ENCODE data around the gene KNCN.

Gene KNCN

DNA sequence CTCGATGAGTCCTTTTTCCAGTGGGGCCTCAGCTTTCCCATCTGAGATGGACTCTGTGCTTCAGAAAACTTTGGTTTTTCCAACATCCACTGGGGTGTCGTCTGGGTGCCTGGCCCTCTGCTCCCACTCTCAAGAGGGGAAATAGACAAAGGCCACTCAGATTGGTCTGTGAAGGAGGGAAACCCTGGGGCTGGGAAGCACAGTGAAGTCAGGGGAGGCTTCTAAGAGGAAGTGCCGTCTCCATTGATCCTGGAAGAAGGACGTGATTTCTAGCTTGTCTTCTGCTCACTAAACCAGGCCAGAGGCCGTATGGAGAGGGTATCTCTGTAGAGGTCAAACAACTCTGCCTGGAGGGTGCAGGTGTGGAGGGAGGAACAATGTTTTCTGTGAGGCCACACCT, 5.2 kb downstream of the KNCN start:
- H3K4me3 ChIP-seq (replicated peaks; ENCODE audit: low read depth, low read length): no peak overlapping the region
- TF ChIP-seq, protein P1, sequence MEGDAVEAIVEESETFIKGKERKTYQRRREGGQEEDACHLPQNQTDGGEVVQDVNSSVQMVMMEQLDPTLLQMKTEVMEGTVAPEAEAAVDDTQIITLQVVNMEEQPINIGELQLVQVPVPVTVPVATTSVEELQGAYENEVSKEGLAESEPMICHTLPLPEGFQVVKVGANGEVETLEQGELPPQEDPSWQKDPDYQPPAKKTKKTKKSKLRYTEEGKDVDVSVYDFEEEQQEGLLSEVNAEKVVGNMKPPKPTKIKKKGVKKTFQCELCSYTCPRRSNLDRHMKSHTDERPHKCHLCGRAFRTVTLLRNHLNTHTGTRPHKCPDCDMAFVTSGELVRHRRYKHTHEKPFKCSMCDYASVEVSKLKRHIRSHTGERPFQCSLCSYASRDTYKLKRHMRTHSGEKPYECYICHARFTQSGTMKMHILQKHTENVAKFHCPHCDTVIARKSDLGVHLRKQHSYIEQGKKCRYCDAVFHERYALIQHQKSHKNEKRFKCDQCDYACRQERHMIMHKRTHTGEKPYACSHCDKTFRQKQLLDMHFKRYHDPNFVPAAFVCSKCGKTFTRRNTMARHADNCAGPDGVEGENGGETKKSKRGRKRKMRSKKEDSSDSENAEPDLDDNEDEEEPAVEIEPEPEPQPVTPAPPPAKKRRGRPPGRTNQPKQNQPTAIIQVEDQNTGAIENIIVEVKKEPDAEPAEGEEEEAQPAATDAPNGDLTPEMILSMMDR (IDR thresholded peaks at IDR 0.05; ENCODE audit: low read depth, low read length, missing control alignments): no peak
- no peak for DNase-seq (ENCODE audit: extremely low read depth, low read depth)

DNA sequence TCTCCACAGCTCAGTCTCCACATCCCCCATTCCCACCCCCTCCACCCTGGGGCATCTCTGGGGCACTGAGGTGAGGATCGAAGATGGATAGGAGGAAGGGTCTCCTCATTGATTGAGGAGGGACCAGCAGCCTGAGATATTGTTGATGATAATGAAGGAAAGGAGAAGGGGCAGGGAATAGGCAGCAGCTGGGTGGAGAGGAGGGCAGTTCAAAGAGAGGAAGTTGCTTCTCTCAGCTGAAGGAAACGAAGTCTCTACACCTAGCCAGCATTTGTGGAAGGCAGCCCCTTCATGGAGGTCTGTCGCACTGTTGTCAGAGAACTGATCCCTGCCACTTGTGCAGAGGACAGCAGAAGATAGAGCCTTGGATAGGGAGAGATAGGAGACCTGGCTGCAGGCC, 5.7 kb downstream of the KNCN start:
- DNase-seq (ENCODE audit: extremely low read depth, low read depth): no peak
- H3K4me3 ChIP-seq (replicated peaks; ENCODE audit: low read depth, low read length): no peak overlapping the region
- TF ChIP-seq, protein P1 (IDR thresholded peaks at IDR 0.05; ENCODE audit: low read depth, low read length, missing control alignments): no peak

DNA sequence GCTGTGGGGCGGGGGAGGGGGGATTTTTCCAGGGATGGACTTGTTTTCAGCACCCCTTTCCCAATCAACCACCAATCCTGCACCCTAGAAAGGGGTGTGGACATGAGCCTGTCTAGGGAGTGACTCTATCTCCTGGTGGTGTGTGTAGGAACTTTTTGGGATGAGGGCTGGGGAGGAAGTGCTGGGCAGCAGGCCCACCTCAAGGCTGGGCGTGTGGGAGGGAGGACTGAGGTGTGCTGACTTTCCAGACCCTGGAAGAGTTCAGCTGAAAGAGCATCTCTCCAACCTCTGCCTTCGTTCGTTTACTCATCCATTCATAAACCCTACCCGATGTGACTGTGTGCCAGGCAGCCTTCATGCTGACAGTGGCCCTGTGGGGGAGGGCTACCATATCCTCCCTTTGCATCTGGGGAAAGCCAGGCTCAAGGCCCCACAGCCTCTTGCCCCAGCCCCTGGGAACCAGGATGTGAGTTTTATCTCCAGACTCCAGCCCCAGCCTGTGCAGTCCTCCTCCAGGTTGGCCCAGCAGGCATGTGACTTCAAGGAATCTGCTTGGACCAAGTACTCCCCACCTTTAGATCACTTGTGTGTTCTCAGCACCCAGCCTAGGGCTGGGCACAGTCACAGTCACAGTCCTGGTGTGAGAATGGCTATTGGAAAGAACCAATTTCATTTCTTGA, 6.7 kb downstream of the KNCN start:
- TF ChIP-seq, protein P1 (IDR thresholded peaks at IDR 0.05; ENCODE audit: low read depth, low read length, missing control alignments): no peak
- H3K4me3 ChIP-seq (replicated peaks; ENCODE audit: low read depth, low read length): no peak overlapping the region
- DNase-seq (ENCODE audit: extremely low read depth, low read depth): no peak

DNA sequence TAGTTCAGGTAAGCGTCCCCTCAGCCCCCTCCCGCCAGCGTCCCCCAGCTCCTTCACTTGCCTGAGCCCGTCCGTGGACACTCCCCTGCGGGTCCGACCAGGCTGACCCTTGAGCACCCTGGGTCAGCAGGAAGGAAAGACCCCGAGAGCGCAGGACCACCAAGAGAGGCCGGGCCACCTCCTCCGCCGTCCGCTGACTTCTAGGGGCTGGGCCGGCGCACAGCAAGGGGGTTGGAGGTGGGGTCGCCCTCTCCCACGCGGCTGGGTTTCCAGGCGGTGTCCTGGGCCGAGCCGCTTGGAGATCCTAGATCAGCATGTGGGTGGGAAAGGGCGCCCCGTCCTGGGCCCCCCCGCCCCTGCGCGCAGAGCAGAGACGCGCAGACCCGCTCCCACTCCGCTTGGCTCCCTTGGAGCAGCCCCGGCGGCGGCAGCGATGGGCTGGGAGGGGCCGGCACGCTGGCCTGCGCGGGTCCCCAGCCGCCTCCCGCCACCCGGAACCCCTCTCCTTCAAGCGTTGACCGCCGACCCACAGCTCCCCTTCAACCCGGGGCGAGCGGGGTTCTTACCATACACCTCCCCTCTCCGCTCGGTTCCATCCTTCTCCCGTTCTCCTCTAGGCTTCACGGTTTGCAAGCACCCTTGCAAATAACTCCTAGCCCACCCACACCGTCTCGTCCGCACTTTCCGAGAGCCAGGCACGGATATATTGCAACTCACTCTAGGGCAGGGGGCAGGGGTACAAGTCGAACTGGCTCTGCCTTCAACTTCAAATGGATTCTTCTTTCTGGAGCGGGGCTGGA, 7.5 kb downstream of the KNCN start:
- no peak for DNase-seq (ENCODE audit: extremely low read depth, low read depth)
- TF ChIP-seq, protein P1 (IDR thresholded peaks at IDR 0.05; ENCODE audit: low read depth, low read length, missing control alignments): no peak
- no peak overlapping the region for H3K4me3 ChIP-seq (replicated peaks; ENCODE audit: low read depth, low read length)

DNA sequence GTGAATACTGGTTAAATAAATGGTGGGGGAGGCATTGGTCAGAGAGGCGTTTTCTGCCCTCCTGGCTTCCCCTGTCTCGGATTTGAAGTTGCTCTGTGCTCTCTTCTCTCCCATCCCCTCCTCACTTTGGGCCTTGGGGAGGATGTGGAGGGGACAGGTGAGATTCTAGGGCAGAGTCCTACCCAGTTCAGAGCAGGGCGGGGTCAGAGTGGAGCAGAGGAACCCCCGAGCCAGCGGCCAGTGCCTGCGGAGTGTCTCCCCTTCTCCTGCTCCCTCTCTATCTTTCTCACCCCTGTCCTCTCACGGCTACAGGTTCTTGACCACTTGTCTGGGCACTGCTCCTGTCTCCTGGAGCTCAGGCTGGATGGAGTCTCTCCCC, 8.1 kb downstream of the KNCN start:
- no peak overlapping the region for H3K4me3 ChIP-seq (replicated peaks; ENCODE audit: low read depth, low read length)
- DNase-seq (ENCODE audit: extremely low read depth, low read depth): no peak
- TF ChIP-seq, protein P1 (IDR thresholded peaks at IDR 0.05; ENCODE audit: low read depth, low read length, missing control alignments): no peak

DNA sequence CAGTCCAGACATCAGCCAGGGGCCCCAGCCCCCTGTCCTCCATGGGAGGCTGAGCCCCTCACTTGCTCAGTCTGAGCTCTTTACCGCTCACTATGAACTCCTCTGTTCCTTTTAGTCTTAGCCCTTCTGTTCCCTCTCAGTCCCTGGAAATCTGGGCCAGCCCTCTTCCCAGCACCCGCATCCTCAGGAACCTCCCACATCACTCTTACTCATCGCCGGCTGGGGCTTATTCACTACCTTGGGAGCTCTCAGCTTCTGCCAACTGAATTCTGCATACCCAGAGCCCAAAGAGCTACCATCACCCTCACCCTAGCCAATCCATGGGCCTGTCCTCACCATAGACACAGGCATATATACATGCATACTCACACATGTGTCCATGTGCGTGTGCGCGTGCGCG, 11.5 kb downstream of the KNCN start:
- H3K4me3 ChIP-seq (replicated peaks; ENCODE audit: low read depth, low read length): no peak overlapping the region
- TF ChIP-seq, protein P1 (IDR thresholded peaks at IDR 0.05; ENCODE audit: low read depth, low read length, missing control alignments): no peak
- no peak for DNase-seq (ENCODE audit: extremely low read depth, low read depth)

All from HFF-Myc (cell line).